ENCODE results near the gene PAFAH1B2.

PAFAH1B2 gene

DNA sequence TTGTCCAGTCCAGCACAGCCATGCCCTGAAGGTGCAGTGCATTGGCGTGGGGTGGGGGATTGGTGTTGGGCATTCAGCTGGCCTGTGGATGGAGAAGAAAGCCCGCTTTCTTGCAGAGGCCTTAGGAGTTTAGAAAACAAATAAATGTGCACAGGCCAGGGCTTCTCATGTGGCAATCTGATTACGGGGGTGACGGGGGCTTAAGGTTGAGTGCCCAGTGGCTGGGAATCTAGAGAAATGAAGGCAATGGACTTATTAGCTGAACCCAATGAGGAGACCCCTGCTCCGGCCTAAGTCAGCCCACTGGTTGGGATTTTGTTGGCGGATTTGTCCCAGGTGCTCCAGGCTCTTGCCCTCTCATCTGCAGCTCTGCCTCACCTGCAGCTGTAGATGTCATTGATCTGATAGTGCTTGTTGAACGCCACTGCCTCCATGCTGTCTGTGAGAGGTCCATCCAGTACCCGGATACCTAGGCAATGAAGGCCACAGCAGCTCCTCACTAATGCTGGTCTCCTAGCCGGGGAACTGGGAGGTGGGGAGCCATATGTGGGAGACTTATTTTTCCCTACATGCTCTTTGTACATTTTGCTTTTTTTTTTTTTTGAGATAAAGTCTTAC, 81.6 kb downstream of the PAFAH1B2 start:
- no peak for DNase-seq

All from NCI-H146 (cell line).